22Rv1 (cell line): ENCODE results near the gene OR10AD1.

Source experiments
- CTCF ChIP-seq: fragments of 450-650 bp; IDR thresholded peaks from 2 replicates; pipeline ENCODE4 v1.5.1; 2017; ENCODE audit warnings: mild to moderate bottlenecking
- ZFX ChIP-seq: fragments of 450-650 bp; IDR thresholded peaks from 2 replicates; pipeline ENCODE4 v1.6.1; 2017; ENCODE audit warnings: antibody characterized with exemption, borderline replicate concordance

DNA sequence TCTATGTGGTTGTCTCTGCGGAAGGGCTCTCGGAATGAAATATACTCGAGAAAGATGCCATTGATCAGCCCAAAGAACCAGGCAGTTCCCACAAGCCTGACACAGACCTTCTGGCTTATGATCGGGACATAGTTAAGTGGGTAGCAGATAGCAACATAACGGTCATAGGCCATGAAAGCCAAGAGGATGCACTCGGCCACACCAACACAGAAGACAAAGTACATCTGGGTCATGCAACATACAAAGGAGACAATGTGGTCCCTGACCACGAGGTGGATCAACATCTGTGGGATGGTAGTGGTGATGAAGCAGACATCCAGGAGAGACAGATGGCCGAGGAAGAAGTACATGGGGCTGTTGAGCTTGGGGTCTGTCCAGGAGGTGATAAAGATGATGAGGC is 326 bp downstream of the OR10AD1 start:
- TF ChIP-seq CTCF (no peak), ZFX (no peak)
